Tibial nerve (tissue), 3 donors: ENCODE data around the gene MEPCE.

ENCODE experiments used
- CTCF ChIP-seq, 5 experiments: fragments of 200-600 bp in 3 of 5; fragments of 450-650 bp in 2 of 5; sonication (generic) in 3 of 5; IDR thresholded peaks; one replicate each; pipeline ENCODE4 v1.5.1; 2016 to 2019; ENCODE audit warnings: antibody characterized with exemption in 5 of 5, mild to moderate bottlenecking in 3 of 5, moderate library complexity in 2 of 5
- POLR2A ChIP-seq, 2 donors: fragments of 450-650 bp; IDR thresholded peaks; one replicate each; pipeline ENCODE4 v1.6.1; 2017; ENCODE audit warnings: antibody characterized with exemption in 2 of 2, mild to moderate bottlenecking in 2 of 2, moderate library complexity in 2 of 2

- TF ChIP-seq CTCF (IDR thresholded peaks at IDR 0.05) (no peak), POLR2A (IDR thresholded peaks at IDR 0.05) (no peak)
Observed at GRCh38 chr7:100476101-100476780, 46.6 kb downstream of the MEPCE start.
